GM10266 (cell line): ENCODE results near the gene ANGPT4.

Experiments
- DNase-seq: peaks from one replicate; pipeline ENCODE4 v3.0.0; 2012; ENCODE audit errors: extremely low spot score
- CTCF ChIP-seq: IDR thresholded peaks from 2 replicates; pipeline ENCODE4 v1.5.1; 2012; ENCODE audit warnings: mild to moderate bottlenecking, low read depth; ENCODE audit not compliant: control insufficient read depth, insufficient read depth; ENCODE audit errors: missing control alignments

Gene ANGPT4

GRCh38 chr20:871948-872347 is 44.2 kb downstream of the ANGPT4 start:
- no peak for DNase-seq
- no peak for TF ChIP-seq CTCF

- no peak for DNase-seq
Observed at GRCh38 chr20:871436-871835, 44.7 kb downstream of the ANGPT4 start.

GRCh38 chr20:870758-871157 is 45.4 kb downstream of the ANGPT4 start:
- TF ChIP-seq CTCF, result no peak
- DNase-seq, result no peak

More at GRCh38 chr20:871436-871835, 44.7 kb downstream of the ANGPT4 start:
- no peak for TF ChIP-seq CTCF

GRCh38 chr20:869606-870005 is 46.5 kb downstream of the ANGPT4 start:
- TF ChIP-seq CTCF, result no peak
- DNase-seq, result no peak

- DNase-seq, result no peak
- no peak for TF ChIP-seq CTCF
Observed at GRCh38 chr20:868279-868678, 47.9 kb downstream of the ANGPT4 start.

GRCh38 chr20:865440-865839 is 50.7 kb downstream of the ANGPT4 start:
- no peak for TF ChIP-seq CTCF

GRCh38 chr20:860891-861290 is 55.2 kb downstream of the ANGPT4 start:
- no peak for TF ChIP-seq CTCF
- DNase-seq, result no peak

More at GRCh38 chr20:865440-865839, 50.7 kb downstream of the ANGPT4 start:
- DNase-seq, result no peak
